H9 (cell line): ENCODE measurements around the gene PCGF5. TPM values are rescaled to one million over a fixed set of nuclear protein-coding genes. Genes with fewer than 3 reads are reported as not detected.

Source experiments
- DNase-seq: peaks from one replicate; pipeline ENCODE4 v3.0.0-alpha.2; 2017
- H2AFZ ChIP-seq: one replicate; pipeline ENCODE4 v1.6.1; 2013; ENCODE audit warnings: mild to moderate bottlenecking, low read length, control low read depth, moderate library complexity
- H2AK5ac ChIP-seq: 2 replicates; pipeline ENCODE4 v1.6.1; 2013; ENCODE audit warnings: low read length, control low read depth, mixed read lengths; ENCODE audit not compliant: insufficient read length
- H2BK120ac ChIP-seq: one replicate; pipeline ENCODE4 v1.6.1; 2013; ENCODE audit warnings: low read depth, mild to moderate bottlenecking, low read length, control low read depth, inconsistent platforms; ENCODE audit not compliant: poor library complexity, severe bottlenecking
- H2BK12ac ChIP-seq: 2 replicates; pipeline ENCODE4 v1.6.1; 2013; ENCODE audit warnings: low read length, control low read depth, mixed read lengths, low read depth; ENCODE audit not compliant: insufficient read length
- H2BK15ac ChIP-seq: 2 replicates; pipeline ENCODE4 v1.6.1; 2013; ENCODE audit warnings: low read depth, low read length, control low read depth
- H2BK20ac ChIP-seq: one replicate; pipeline ENCODE4 v1.6.1; 2013; ENCODE audit warnings: low read depth, mild to moderate bottlenecking, low read length, control low read depth, inconsistent platforms; ENCODE audit not compliant: poor library complexity, severe bottlenecking
- H2BK5ac ChIP-seq: 2 replicates; pipeline ENCODE4 v1.6.1; 2013; ENCODE audit warnings: low read length, control low read depth, mixed read lengths; ENCODE audit not compliant: insufficient read length
- H3K14ac ChIP-seq: 2 replicates; pipeline ENCODE4 v1.6.1; 2013; ENCODE audit warnings: low read length, control low read depth; ENCODE audit not compliant: insufficient read depth
- H3K18ac ChIP-seq: 2 replicates; pipeline ENCODE4 v1.6.1; 2013; ENCODE audit warnings: low read depth, mild to moderate bottlenecking, mixed read lengths, low read length, control low read depth; ENCODE audit not compliant: insufficient read length
- H3K23ac ChIP-seq: 2 replicates; pipeline ENCODE4 v1.6.1; 2013; ENCODE audit warnings: low read length, control low read depth, mixed read lengths, low read depth; ENCODE audit not compliant: insufficient read length
- H3K23me2 ChIP-seq: 2 replicates; pipeline ENCODE4 v1.6.1; 2013; ENCODE audit warnings: low read depth, mild to moderate bottlenecking, mixed read lengths, low read length, control low read depth; ENCODE audit not compliant: insufficient read length, poor library complexity, severe bottlenecking
- H3K27ac ChIP-seq: 2 replicates; pipeline ENCODE4 v1.5.1; 2013; ENCODE audit warnings: low read length, control low read depth, mixed read lengths, low read depth; ENCODE audit not compliant: insufficient read length
- H3K27me3 ChIP-seq: 2 replicates; pipeline ENCODE4 v1.6.1; 2013; ENCODE audit warnings: low read length, control low read depth, inconsistent platforms; ENCODE audit not compliant: insufficient read depth
- H3K4ac ChIP-seq: 2 replicates; pipeline ENCODE4 v1.6.1; 2013; ENCODE audit warnings: low read depth, mild to moderate bottlenecking, control low read depth, inconsistent platforms, low read length, moderate library complexity
- H3K4me1 ChIP-seq: 2 replicates; pipeline ENCODE4 v1.6.1; 2013; ENCODE audit warnings: low read length, control low read depth, inconsistent platforms; ENCODE audit not compliant: insufficient read depth
- H3K4me2 ChIP-seq: 2 replicates; pipeline ENCODE4 v1.6.1; 2013; ENCODE audit warnings: low read length, control low read depth, mixed read lengths; ENCODE audit not compliant: insufficient read length, insufficient read depth
- H3K56ac ChIP-seq: 2 replicates; pipeline ENCODE4 v1.6.1; 2013; ENCODE audit warnings: low read depth, mild to moderate bottlenecking, mixed read lengths, low read length, control low read depth; ENCODE audit not compliant: insufficient read length
- H3K79me1 ChIP-seq: 2 replicates; pipeline ENCODE4 v1.6.1; 2013; ENCODE audit warnings: low read depth, mild to moderate bottlenecking, moderate library complexity, low read length, control low read depth, inconsistent platforms; ENCODE audit not compliant: insufficient read depth, poor library complexity, severe bottlenecking
- H3K79me2 ChIP-seq: 2 replicates; pipeline ENCODE4 v1.6.1; 2013; ENCODE audit warnings: low read length, control low read depth, inconsistent platforms; ENCODE audit not compliant: insufficient read depth
- H3K9ac ChIP-seq: 2 replicates; pipeline ENCODE4 v1.6.1; 2013; ENCODE audit warnings: low read length, control low read depth, mixed read lengths; ENCODE audit not compliant: insufficient read length; ENCODE audit errors: extremely low read depth
- H3K9me3 ChIP-seq: one replicate; pipeline ENCODE4 v1.6.1; 2013; ENCODE audit warnings: low read depth, low read length, inconsistent platforms; ENCODE audit not compliant: control insufficient read depth
- H3T11ph ChIP-seq: one replicate; pipeline ENCODE4 v1.6.1; 2013; ENCODE audit warnings: mild to moderate bottlenecking, low read length, control low read depth, inconsistent platforms
- H4K20me1 ChIP-seq: one replicate; pipeline ENCODE4 v1.6.1; 2013; ENCODE audit not compliant: control insufficient read depth, insufficient read length, insufficient read depth
- H4K5ac ChIP-seq: 2 replicates; pipeline ENCODE4 v1.6.1; 2013; ENCODE audit warnings: low read depth, mild to moderate bottlenecking, mixed read lengths, low read length, control low read depth; ENCODE audit not compliant: insufficient read length
- H4K8ac ChIP-seq: replicated peaks from 2 replicates; pipeline ENCODE4 v1.6.1; 2013; ENCODE audit warnings: low read length, control low read depth, mixed read lengths, low read depth; ENCODE audit not compliant: insufficient read length
- H4K91ac ChIP-seq: 2 replicates; pipeline ENCODE4 v1.6.1; 2013; ENCODE audit warnings: low read depth, mild to moderate bottlenecking, moderate library complexity, mixed read lengths, low read length, control low read depth; ENCODE audit not compliant: insufficient read length
- H3K27ac Mint-ChIP-seq, 3 experiments: 2 replicates in 2 of 3; 3 replicates in 1 of 3; pipeline ENCODE4 v1.8.0; 2020 to 2021; ENCODE audit warnings: mixed read lengths in 3 of 3, mild to moderate bottlenecking in 1 of 3, moderate library complexity in 1 of 3
- H3K27me3 Mint-ChIP-seq: 2 replicates; pipeline ENCODE4 v1.8.0; 2021; ENCODE audit warnings: low read depth, mild to moderate bottlenecking, moderate library complexity, mixed read lengths
- H3K36me3 Mint-ChIP-seq, 3 experiments: 2 replicates in 2 of 3; 3 replicates in 1 of 3; pipeline ENCODE4 v1.8.0; 2020 to 2021; ENCODE audit warnings: low read depth in 3 of 3, mixed read lengths in 3 of 3; ENCODE audit not compliant: insufficient read depth in 1 of 3
- H3K4me1 Mint-ChIP-seq, 2 experiments: 2 replicates each; pipeline ENCODE4 v1.8.0; 2020; ENCODE audit warnings: mixed read lengths in 2 of 2
- H3K4me3 Mint-ChIP-seq, 2 experiments: 2 replicates in 1 of 2; 3 replicates in 1 of 2; pipeline ENCODE4 v1.8.0; 2020 to 2021; ENCODE audit warnings: mild to moderate bottlenecking in 2 of 2, mixed read lengths in 2 of 2, moderate library complexity in 1 of 2
- H3K9me3 Mint-ChIP-seq, 2 experiments: 2 replicates in 1 of 2; 3 replicates in 1 of 2; pipeline ENCODE4 v1.8.0; 2020; ENCODE audit warnings: mild to moderate bottlenecking in 2 of 2, mixed read lengths in 2 of 2, moderate library complexity in 1 of 2
- CTCF ChIP-seq: fragments of 200-600 bp; sonication (generic); conservative IDR thresholded peaks from 3 replicates; pipeline ENCODE4 v1.8.0; 2021; ENCODE audit warnings: antibody characterized with exemption, mild to moderate bottlenecking
- WGBS: extraction: QIAGEN DNeasy Blood & Tissue Kit; methylation state at CpG from one replicate; pipeline ENCODE4 v1.1.7; 2013; ENCODE audit warnings: missing lambda C conversion rate, low lambda C conversion rate, mixed read lengths; ENCODE audit not compliant: insufficient read length; ENCODE audit errors: extremely low coverage; 5-methylcytosine and 5-hydroxymethylcytosine counted together
- total RNA-seq: library from RNA; stranded (reverse); gene quantifications from 2 replicates; pipeline ENCODE4 v1.2.1, GENCODE V29; 2021

The PCGF5 gene
- total RNA-seq, 1 experiment from 2014 or later: 6.9 TPM

- no peaks in the 10 kb centered on the region for H3K36me3 Mint-ChIP-seq
- no peak overlapping the region for H3K9ac ChIP-seq
- H3K4me1 ChIP-seq: no peaks in the 10 kb centered on the region
- H3K4ac ChIP-seq: no peak overlapping the region
- no peak overlapping the region for H3K27ac Mint-ChIP-seq
- H3K9me3 Mint-ChIP-seq: no peaks in the 10 kb centered on the region
- no CpG with 5 or more reads among the region's 1 CpG for WGBS
- H3K4me2 ChIP-seq: no peak overlapping the region
- H2BK120ac ChIP-seq: no peak overlapping the region
- peaks cover 3% of the 10 kb centered on the region in 2 experiments; a peak in 2 of 4 replicates for H3K4me1 Mint-ChIP-seq
- no peak overlapping the region for H2AFZ ChIP-seq
- H3K23ac ChIP-seq: no peak overlapping the region
- TF ChIP-seq CTCF: no peak
- no peak overlapping the region for H4K8ac ChIP-seq
- no peak for DNase-seq
- no peak overlapping the region for H3K4me3 Mint-ChIP-seq
- no peak overlapping the region for H3K27ac ChIP-seq
- no peak overlapping the region for H2AK5ac ChIP-seq
- H3K27me3 ChIP-seq: peaks cover 3% of the 10 kb centered on the region; the same call in 1 of the 2 replicates
- no peak overlapping the region for H3K18ac ChIP-seq
- no peaks in the 10 kb centered on the region for H3K79me1 ChIP-seq
- no peak overlapping the region for H3T11ph ChIP-seq
- no peak overlapping the region for H2BK5ac ChIP-seq
- H2BK15ac ChIP-seq: no peak overlapping the region
- H3K23me2 ChIP-seq: no peaks in the 10 kb centered on the region
- H4K91ac ChIP-seq: no peak overlapping the region
- H3K9me3 ChIP-seq: no peaks in the 10 kb centered on the region
- H3K56ac ChIP-seq: no peak overlapping the region
- H3K27me3 Mint-ChIP-seq: peaks cover 60% of the 10 kb centered on the region
- no peak overlapping the region for H4K5ac ChIP-seq
- H2BK20ac ChIP-seq: no peak overlapping the region
- no peaks in the 10 kb centered on the region for H3K79me2 ChIP-seq
- no peak overlapping the region for H2BK12ac ChIP-seq
- H4K20me1 ChIP-seq: no peaks in the 10 kb centered on the region
- H3K14ac ChIP-seq: no peak overlapping the region
Observed at GRCh38 chr10:91239789-91240188, 19.3 kb downstream of the PCGF5 start.
